GM12801 (cell line): Measurements from ENCODE around the gene FAM83D.

ENCODE experiments used
- CTCF ChIP-seq: IDR thresholded peaks from one replicate; pipeline ENCODE4 v1.5.1; 2011; ENCODE audit warnings: control low read depth; ENCODE audit not compliant: insufficient read length; ENCODE audit errors: extremely low read depth

FAM83D gene

GRCh38 chr20:38985060-38985459, 58.8 kb downstream of the FAM83D start:
- TF ChIP-seq CTCF, result no peak

GRCh38 chr20:38985603-38986170, 59.5 kb downstream of the FAM83D start:
- TF ChIP-seq CTCF, result no peak

- no peak for TF ChIP-seq CTCF
Observed at GRCh38 chr20:38986663-38987062, 60.4 kb downstream of the FAM83D start.

GRCh38 chr20:38987777-38988176, 61.6 kb downstream of the FAM83D start:
- no peak for TF ChIP-seq CTCF

GRCh38 chr20:38990728-38991127, 64.5 kb downstream of the FAM83D start:
- no peak for TF ChIP-seq CTCF

- no peak for TF ChIP-seq CTCF
Observed at GRCh38 chr20:38991814-38992704, 65.8 kb downstream of the FAM83D start.

GRCh38 chr20:38995536-38996044, 69.4 kb downstream of the FAM83D start:
- TF ChIP-seq CTCF, result no peak
